Ascending aorta (tissue), 2 donors: ENCODE data around the gene RPS14. TPM values are rescaled to one million over a fixed set of nuclear protein-coding genes. Genes with fewer than 3 reads are reported as not detected.

Experiments used
- DNase-seq, 2 donors: peaks; one replicate each; pipeline ENCODE4 v3.0.0-alpha.2; 2019; ENCODE audit warnings: low spot score in 2 of 2
- H3K27ac ChIP-seq, 2 donors: fragments of 200-600 bp; sonication (generic); one replicate each; pipeline ENCODE4 v1.5.1; 2016 to 2017; ENCODE audit warnings: mild to moderate bottlenecking in 1 of 2
- H3K27me3 ChIP-seq: fragments of 200-600 bp; sonication (generic); one replicate; pipeline ENCODE4 v1.5.1; 2017
- H3K36me3 ChIP-seq, 2 donors: fragments of 200-600 bp; sonication (generic); one replicate each; pipeline ENCODE4 v1.5.1; 2016
- H3K4me1 ChIP-seq, 2 donors: fragments of 200-600 bp; sonication (generic); one replicate each; pipeline ENCODE4 v1.5.1; 2016 to 2017; ENCODE audit warnings: mild to moderate bottlenecking in 1 of 2
- H3K4me3 ChIP-seq, 2 donors: fragments of 200-600 bp; sonication (generic); one replicate each; pipeline ENCODE4 v1.5.1; 2016 to 2017; ENCODE audit warnings: mild to moderate bottlenecking in 1 of 2
- H3K9me3 ChIP-seq, 2 donors: fragments of 200-600 bp; sonication (generic); one replicate each; pipeline ENCODE4 v1.5.1; 2016
- CTCF ChIP-seq, 3 experiments: fragments of 200-600 bp in 2 of 3; fragments of 450-650 bp in 1 of 3; sonication (generic) in 2 of 3; IDR thresholded peaks; one replicate each; pipeline ENCODE4 v1.5.1; 2016 to 2019; ENCODE audit warnings: antibody characterized with exemption in 3 of 3, mild to moderate bottlenecking in 1 of 3, moderate library complexity in 1 of 3
- intact Hi-C: fragments of 100-400 bp; cut with DNase I; formaldehyde crosslinking; loops from one replicate; pipeline ENCODE4 v1.15.1; 2023
- total RNA-seq: library from RNA; depleted of rRNA; stranded (reverse); fragments of >200 nt; gene quantifications from one replicate; pipeline ENCODE4 v1.1.0, GENCODE V29; 2016

Gene RPS14
- total RNA-seq, 1 donor from 2014 or later: 1,928 TPM

GRCh38 chr5:150447188-150447587 lies 2.4 kb downstream of the RPS14 start:
- Histone ChIP-seq H3K4me3 (no peak overlapping the region), H3K9me3 (no peaks in the 10 kb centered on the region), H3K4me1 (peaks cover 4 to 10% of the 10 kb centered on the region in 2 donors), H3K36me3 (peaks cover 46% of the 10 kb centered on the region in 2 donors), H3K27ac (no peak overlapping the region), H3K27me3 (no peaks in the 10 kb centered on the region)
- no peak for DNase-seq
- intact Hi-C loops: no loop called here
- no peak for TF ChIP-seq CTCF (IDR thresholded peaks at IDR 0.05)

- intact Hi-C loops: no loop called here
- Histone ChIP-seq H3K9me3 (no peaks in the 10 kb centered on the region), H3K4me1 (peaks cover 4 to 10% of the 10 kb centered on the region in 2 donors), H3K27ac (no peak overlapping the region), H3K4me3 (no peak overlapping the region), H3K36me3 (peaks cover 46% of the 10 kb centered on the region in 2 donors), H3K27me3 (no peaks in the 10 kb centered on the region)
- no peak for DNase-seq
- no peak for TF ChIP-seq CTCF (IDR thresholded peaks at IDR 0.05)
Measured at GRCh38 chr5:150446583-150446982, 3.0 kb downstream of the RPS14 start.

- no peak for DNase-seq
- peaks cover 4 to 10% of the 10 kb centered on the region in 2 donors for H3K4me1 ChIP-seq
- no peak overlapping the region for H3K4me3 ChIP-seq
- no peaks in the 10 kb centered on the region for H3K27me3 ChIP-seq
- no peaks in the 10 kb centered on the region for H3K9me3 ChIP-seq
- intact Hi-C loops: no loop called here
- no peak overlapping the region for H3K27ac ChIP-seq
- peaks cover 46% of the 10 kb centered on the region in 2 donors for H3K36me3 ChIP-seq
- TF ChIP-seq CTCF (IDR thresholded peaks at IDR 0.05): no peak
Measured at GRCh38 chr5:150446088-150446487, 3.5 kb downstream of the RPS14 start.

GRCh38 chr5:150444770-150445169 lies 4.8 kb downstream of the RPS14 start:
- Histone ChIP-seq H3K4me3 (no peak overlapping the region), H3K4me1 (peaks cover 4 to 10% of the 10 kb centered on the region in 2 donors), H3K36me3 (peaks cover 46 to 49% of the 10 kb centered on the region in 2 donors), H3K9me3 (no peaks in the 10 kb centered on the region), H3K27ac (no peak overlapping the region), H3K27me3 (no peaks in the 10 kb centered on the region)
- no peak for DNase-seq
- TF ChIP-seq CTCF (IDR thresholded peaks at IDR 0.05): no peak
- intact Hi-C loops: no loop called here

- intact Hi-C loops: no loop called here
- TF ChIP-seq CTCF (IDR thresholded peaks at IDR 0.05): no peak
- Histone ChIP-seq H3K4me1 (peaks cover 4 to 8% of the 10 kb centered on the region in 2 donors), H3K9me3 (no peaks in the 10 kb centered on the region), H3K36me3 (peaks cover 46 to 49% of the 10 kb centered on the region in 2 donors), H3K27ac (no peak overlapping the region), H3K27me3 (no peaks in the 10 kb centered on the region), H3K4me3 (no peak overlapping the region)
- DNase-seq: no peak
Measured at GRCh38 chr5:150443242-150444075, 6.1 kb downstream of the RPS14 start.
